Measurements from ENCODE around the gene KIF1B. TPM values are rescaled to one million over a fixed set of nuclear protein-coding genes. Genes with fewer than 3 reads are reported as not detected.

KIF1B gene
- total and polyA plus RNA-seq, 2 experiments from 2014 or later: 21.5 to 68.4 TPM

GRCh38 chr1:10236405-10237156, 26.2 kb downstream of the KIF1B start:
- H3K36me3 Mint-ChIP-seq (ENCODE audit: low read depth): peaks cover 7% of the 10 kb centered on the region; the same call in 2 of the 3 replicates
- peaks cover 83% of the 10 kb centered on the region for H3K79me2 ChIP-seq (replicated peaks; ENCODE audit: insufficient read depth)
- peaks cover 3% of the 10 kb centered on the region for H3K27me3 Mint-ChIP-seq (ENCODE audit: insufficient read depth, low read depth, poor library complexity)
- ATAC-seq (no peak), DNase-seq (ENCODE audit: low spot score) (no peak)
- peaks cover 4% of the 10 kb centered on the region for H3F3A ChIP-seq (replicated peaks; ENCODE audit: low read depth)
- no peak overlapping the region for H3K4me2 ChIP-seq
- H3K9me3 Mint-ChIP-seq: no peaks in the 10 kb centered on the region
- no peak overlapping the region for H3K4me3 Mint-ChIP-seq
- no peak for TF ChIP-seq REST (IDR thresholded peaks at IDR 0.05; ENCODE audit: unreplicated experiment)
- H2AFZ ChIP-seq: no peak overlapping the region
- no peaks in the 10 kb centered on the region for H3K9me2 ChIP-seq (ENCODE audit: insufficient read depth)
- 0 out of 2 replicates have a peak, but pooled peaks cover 4% of the 10 kb centered on the region for H3K36me3 ChIP-seq (ENCODE audit: insufficient read depth)
- H3K27ac ChIP-seq (ENCODE audit: low read depth): peak overlapping the region; percentile 65; the same call in 1 of the 2 replicates
- no peak overlapping the region for H3K4me3 ChIP-seq
- H3K4me1 Mint-ChIP-seq: no peaks in the 10 kb centered on the region
- H3K4me1 ChIP-seq (ENCODE audit: insufficient read depth): no peaks in the 10 kb centered on the region
- H3K27ac Mint-ChIP-seq: no peak overlapping the region
- H3K27me3 ChIP-seq (ENCODE audit: insufficient read depth): no peaks in the 10 kb centered on the region
- peaks cover 32% of the 10 kb centered on the region for H4K20me1 ChIP-seq (replicated peaks; ENCODE audit: insufficient read depth)

- Mint-ChIP-seq H3K4me3 (no peak overlapping the region), H3K4me1 (no peaks in the 10 kb centered on the region)
- no peak for TF ChIP-seq JUNB (IDR thresholded peaks at IDR 0.05; ENCODE audit: unreplicated experiment)
- TF ChIP-seq EZH2 (IDR thresholded peaks at IDR 0.05; ENCODE audit: low read depth, unreplicated experiment): no peak
- TF ChIP-seq EZH2phosphoT487 (IDR thresholded peaks at IDR 0.05; ENCODE audit: unreplicated experiment): no peak
- TF ChIP-seq NANOG (IDR thresholded peaks at IDR 0.05; ENCODE audit: borderline replicate concordance): no peak
- TF ChIP-seq ZNF114 (CRISPR knock-in tag; IDR thresholded peaks at IDR 0.05): no peak
- TF ChIP-seq ETS1 (IDR thresholded peaks at IDR 0.05): no peak
- TF ChIP-seq CREB1 (CRISPR knock-in tag; IDR thresholded peaks at IDR 0.05; ENCODE audit: low read depth): no peak
- no peak for TF ChIP-seq POLR2AphosphoS5 (IDR thresholded peaks at IDR 0.05; ENCODE audit: low read depth)
- TF ChIP-seq ZNF462 (CRISPR knock-in tag; IDR thresholded peaks at IDR 0.05): no peak
These were observed 26.8 kb downstream of the KIF1B start for GRCh38 chr1:10237157-10237539.

More at GRCh38 chr1:10237157-10237539, 26.8 kb downstream of the KIF1B start:
- peaks cover 35% of the 10 kb centered on the region for H4K20me1 ChIP-seq (replicated peaks; ENCODE audit: insufficient read depth)
- no peak overlapping the region for H3K4me2 ChIP-seq
- no peaks in the 10 kb centered on the region for H3K9me2 ChIP-seq (ENCODE audit: insufficient read depth)
- Mint-ChIP-seq H3K36me3 (ENCODE audit: low read depth) (peaks cover 7% of the 10 kb centered on the region; the same call in 2 of the 3 replicates), H3K27me3 (ENCODE audit: insufficient read depth, low read depth, poor library complexity) (no peaks in the 10 kb centered on the region), H3K27ac (no peak overlapping the region), H3K9me3 (no peaks in the 10 kb centered on the region)
- H3F3A ChIP-seq (replicated peaks; ENCODE audit: low read depth): peaks cover 4% of the 10 kb centered on the region
- no peak for ATAC-seq
- H3K36me3 ChIP-seq (ENCODE audit: insufficient read depth): 0 out of 2 replicates have a peak, but pooled peaks cover 4% of the 10 kb centered on the region
- no peak overlapping the region for H2AFZ ChIP-seq
- no peak for DNase-seq (ENCODE audit: low spot score)
- H3K4me3 ChIP-seq: no peak overlapping the region
- H3K4me1 ChIP-seq (ENCODE audit: insufficient read depth): no peaks in the 10 kb centered on the region
- H3K27ac ChIP-seq (ENCODE audit: low read depth): no peak overlapping the region
- no peaks in the 10 kb centered on the region for H3K27me3 ChIP-seq (ENCODE audit: insufficient read depth)
- H3K79me2 ChIP-seq (replicated peaks; ENCODE audit: insufficient read depth): peaks cover 84% of the 10 kb centered on the region
